H1 (cell line): ENCODE results near the gene ZNF764. TPM values are rescaled to one million over a fixed set of nuclear protein-coding genes. Genes with fewer than 3 reads are reported as not detected.

Experiments used
- CTCF ChIA-PET: fragments of 300-600 bp; sonication (Branson Sonifier 250); formaldehyde crosslinking; loops from one replicate; lab custom pipeline; 2021; ENCODE audit not compliant: partially characterized antibody; lab: Charles Lee
- POLR2A ChIA-PET: fragments of 300-600 bp; sonication (Branson Sonifier 250); formaldehyde crosslinking; loops from one replicate; lab custom pipeline; 2021; ENCODE audit warnings: inconsistent platforms; ENCODE audit not compliant: partially characterized antibody; lab: Charles Lee
- DNase-seq, 2 experiments: peaks; one replicate each; pipeline versions ENCODE4 v3.0.0 to v3.0.0-alpha.2; 2010 to 2022; ENCODE audit warnings: low spot score in 2 of 2, low read depth in 1 of 2, mixed read lengths in 1 of 2
- FAIRE-seq: peaks from 2 replicates; lab custom pipeline; 2011; peaks lifted over from hg19 to GRCh38; lab: Jason Lieb, UNC
- H2AFZ ChIP-seq: 2 replicates; pipeline ENCODE4 v1.8.1; 2012; ENCODE audit warnings: low read length, inconsistent platforms
- H2AK5ac ChIP-seq: 2 replicates; pipeline ENCODE4 v1.6.1; 2013; ENCODE audit warnings: low read depth, low read length
- H2BK120ac ChIP-seq: replicated peaks from 2 replicates; pipeline ENCODE3; 2013; ENCODE audit warnings: low read depth, low read length, inconsistent platforms
- H2BK12ac ChIP-seq: 2 replicates; pipeline ENCODE4 v1.6.1; 2013; ENCODE audit warnings: low read depth, low read length
- H2BK15ac ChIP-seq: 2 replicates; pipeline ENCODE4 v1.6.1; 2013; ENCODE audit warnings: low read length
- H2BK20ac ChIP-seq: 2 replicates; pipeline ENCODE4 v1.6.1; 2013; ENCODE audit warnings: low read length
- H2BK5ac ChIP-seq: 2 replicates; pipeline ENCODE4 v1.6.1; 2013; ENCODE audit warnings: low read depth, low read length
- H3K14ac ChIP-seq: 2 replicates; pipeline ENCODE4 v1.6.1; 2013; ENCODE audit warnings: inconsistent platforms; ENCODE audit not compliant: insufficient read length
- H3K18ac ChIP-seq: 2 replicates; pipeline ENCODE4 v1.6.1; 2013; ENCODE audit warnings: low read length; ENCODE audit errors: extremely low read depth
- H3K23ac ChIP-seq: 2 replicates; pipeline ENCODE4 v1.6.1; 2013; ENCODE audit warnings: inconsistent platforms; ENCODE audit not compliant: insufficient read length
- H3K23me2 ChIP-seq: 2 replicates; pipeline ENCODE4 v1.6.1; 2013; ENCODE audit warnings: low read depth, low read length
- H3K27ac ChIP-seq: 2 replicates; pipeline ENCODE4 v1.6.1; 2011; ENCODE audit warnings: low read depth, low read length, inconsistent platforms
- H3K27me3 ChIP-seq, 4 experiments: replicated peaks in 1 of 4; 1 replicate in 1 of 4; 2 replicates in 3 of 4; pipeline versions ENCODE4 v1.6.1 to v1.8.1; 2011 to 2013; ENCODE audit warnings: low read length in 3 of 4, mild to moderate bottlenecking in 3 of 4, inconsistent platforms in 2 of 4, mixed read lengths in 2 of 4, moderate library complexity in 1 of 4; ENCODE audit not compliant: control insufficient read depth in 3 of 4, insufficient read depth in 3 of 4; ENCODE audit errors: extremely low read depth in 1 of 4
- H3K36me3 ChIP-seq, 4 experiments: 2 replicates each; pipeline versions ENCODE4 v1.6.1 to v1.8.1; 2011 to 2013; ENCODE audit warnings: mild to moderate bottlenecking in 4 of 4, low read length in 3 of 4, moderate library complexity in 2 of 4, control low read depth in 1 of 4, inconsistent platforms in 1 of 4; ENCODE audit not compliant: insufficient read depth in 4 of 4, control insufficient read depth in 2 of 4
- H3K4ac ChIP-seq: replicated peaks from 2 replicates; pipeline ENCODE3; 2013; ENCODE audit warnings: low read length, low read depth, mixed read lengths, inconsistent platforms; ENCODE audit not compliant: insufficient read length
- H3K4me1 ChIP-seq, 4 experiments: replicated peaks in 1 of 4; 1 replicate in 1 of 4; 2 replicates in 3 of 4; pipeline versions ENCODE4 v1.6.1 to v1.8.1; 2011 to 2013; ENCODE audit warnings: low read length in 3 of 4, inconsistent platforms in 2 of 4, mixed read lengths in 1 of 4; ENCODE audit not compliant: insufficient read depth in 4 of 4, control insufficient read depth in 3 of 4
- H3K4me2 ChIP-seq, 2 experiments: 2 replicates each; pipeline versions ENCODE4 v1.6.1 to v1.8.1; 2011 to 2013; ENCODE audit warnings: low read depth in 2 of 2, low read length in 2 of 2, control low read depth in 1 of 2, inconsistent platforms in 1 of 2, mild to moderate bottlenecking in 1 of 2; ENCODE audit not compliant: insufficient read depth in 1 of 2
- H3K4me3 ChIP-seq, 4 experiments: fragments of 200-600, 300-600 bp in 1 of 4; sonication (generic), shearing (Covaris generic), sonication (Bioruptor Twin) in 1 of 4; 2 replicates each; pipeline versions ENCODE4 v1.5.1 to v1.8.1; 2011 to 2016; ENCODE audit warnings: low read length in 4 of 4, low read depth in 3 of 4, control low read depth in 2 of 4, inconsistent platforms in 2 of 4, mild to moderate bottlenecking in 2 of 4, mixed read lengths in 1 of 4, moderate library complexity in 1 of 4; ENCODE audit not compliant: insufficient read depth in 2 of 4; ENCODE audit errors: extremely low read depth in 1 of 4
- H3K56ac ChIP-seq: replicated peaks from 2 replicates; pipeline ENCODE3; 2013; ENCODE audit warnings: low read depth, mild to moderate bottlenecking, mixed read lengths, low read length, inconsistent platforms; ENCODE audit not compliant: insufficient read length
- H3K79me1 ChIP-seq: 2 replicates; pipeline ENCODE4 v1.6.1; 2013; ENCODE audit warnings: low read depth, low read length, control low read depth
- H3K79me2 ChIP-seq, 2 experiments: 2 replicates each; pipeline versions ENCODE4 v1.6.1 to v1.8.1; 2012 to 2013; ENCODE audit warnings: low read length in 2 of 2, mild to moderate bottlenecking in 2 of 2, inconsistent platforms in 1 of 2; ENCODE audit not compliant: insufficient read depth in 2 of 2, control insufficient read depth in 1 of 2
- H3K9ac ChIP-seq, 4 experiments: replicated peaks in 1 of 4; 1 replicate in 1 of 4; 2 replicates in 3 of 4; pipeline versions ENCODE4 v1.6.1 to v1.8.1; 2011 to 2013; ENCODE audit warnings: low read depth in 3 of 4, low read length in 3 of 4, control low read depth in 2 of 4, mild to moderate bottlenecking in 2 of 4, moderate library complexity in 2 of 4, inconsistent platforms in 1 of 4; ENCODE audit errors: extremely low read depth in 1 of 4
- H3K9me3 ChIP-seq, 2 experiments: 2 replicates each; pipeline versions ENCODE4 v1.6.1 to v1.8.1; 2012 to 2013; ENCODE audit warnings: mild to moderate bottlenecking in 2 of 2, moderate library complexity in 2 of 2, control low read depth in 1 of 2, inconsistent platforms in 1 of 2, low read depth in 1 of 2, low read length in 1 of 2, mixed read lengths in 1 of 2; ENCODE audit not compliant: insufficient read depth in 2 of 2
- H4K20me1 ChIP-seq, 2 experiments: replicated peaks in 1 of 2; 2 replicates each; pipeline versions ENCODE3 to v1.8.1; 2011 to 2013; ENCODE audit warnings: inconsistent platforms in 2 of 2, low read length in 2 of 2, mild to moderate bottlenecking in 1 of 2; ENCODE audit not compliant: insufficient read depth in 2 of 2, control insufficient read depth in 1 of 2
- H4K5ac ChIP-seq: 2 replicates; pipeline ENCODE4 v1.6.1; 2013; ENCODE audit warnings: low read length, low read depth, mixed read lengths, inconsistent platforms; ENCODE audit not compliant: insufficient read length
- H4K8ac ChIP-seq: 2 replicates; pipeline ENCODE4 v1.8.0; 2013; ENCODE audit warnings: mild to moderate bottlenecking, moderate library complexity, low read length, inconsistent platforms; ENCODE audit not compliant: insufficient read depth; ENCODE audit errors: extremely low read depth
- H4K91ac ChIP-seq: replicated peaks from 2 replicates; pipeline ENCODE3; 2013; ENCODE audit warnings: low read length, mixed read lengths, inconsistent platforms; ENCODE audit not compliant: insufficient read length
- BRCA1 ChIP-seq: IDR thresholded peaks from 2 replicates; pipeline ENCODE4 v1.6.1; 2012; ENCODE audit warnings: low read depth, low read length, improper control_type of control experiment
- KDM4A ChIP-seq: IDR thresholded peaks from one replicate; pipeline ENCODE4 v1.7.1; 2012; ENCODE audit warnings: low read depth, mild to moderate bottlenecking, moderate library complexity, low read length, inconsistent platforms; ENCODE audit not compliant: severe bottlenecking
- POLR2A ChIP-seq, 2 experiments: IDR thresholded peaks; 1 replicate in 1 of 2; 2 replicates in 1 of 2; pipeline ENCODE4 v1.6.1; 2011; ENCODE audit warnings: low read depth in 2 of 2, low read length in 2 of 2, mild to moderate bottlenecking in 2 of 2; ENCODE audit errors: control extremely low read depth in 1 of 2
- POU5F1 ChIP-seq: IDR thresholded peaks from 2 replicates; pipeline ENCODE4 v1.6.1; 2011; ENCODE audit warnings: low read depth, mild to moderate bottlenecking, low read length, moderate library complexity
- SAP30 ChIP-seq: fragments of 300-600 bp; sonication (generic); IDR thresholded peaks from 2 replicates; pipeline ENCODE4 v1.7.1; 2012; ENCODE audit warnings: low read length, moderate library complexity, mild to moderate bottlenecking, inconsistent platforms; ENCODE audit not compliant: insufficient read depth, insufficient replicate concordance
- WGBS, 2 experiments: shearing (Covaris generic) in 1 of 2; methylation state at CpG; one replicate each; pipeline versions ENCODE4 v1.1.6 to v1.1.7; 2013 to 2015; ENCODE audit warnings: low lambda C conversion rate in 2 of 2, mixed read lengths in 2 of 2, inconsistent platforms in 1 of 2, low coverage in 1 of 2, missing lambda C conversion rate in 1 of 2; ENCODE audit not compliant: insufficient replicate concordance in 2 of 2, insufficient coverage in 1 of 2, insufficient read length in 1 of 2; ENCODE audit errors: extremely low coverage in 1 of 2, missing lambda C conversion rate in 1 of 2; 5-methylcytosine and 5-hydroxymethylcytosine counted together
- polyA plus RNA-seq, 7 experiments: library from polyadenylated mRNA; depleted of rRNA in 3 of 7; stranded (reverse) in 5 of 7; unstranded in 2 of 7; fragments of >200 nt in 5 of 7; fragments of 200-250 nt in 2 of 7; gene quantifications; 1 replicate in 5 of 7; 2 replicates in 1 of 7; 4 replicates in 1 of 7; pipeline versions ENCODE4 v1.2.1 to v1.2.3, GENCODE V29; 2011 to 2013; ENCODE audit warnings: missing spikeins in 2 of 7, mixed read lengths in 2 of 7
- total RNA-seq: library from RNA; stranded (reverse); fragmentation: NEBNext Ultra II Directional; extraction: Animal tissue kit (Norgen Biotek cat#: 25700); gene quantifications from 2 replicates; pipeline ENCODE4 v1.2.1, GENCODE V29; 2021

Gene ZNF764
- total and polyA plus RNA-seq, 2 of the 8 experiments (the other 6 are each of a cell fraction or from before 2014, with no cell fraction given) = 5.7 to 7.7 TPM

DNA sequence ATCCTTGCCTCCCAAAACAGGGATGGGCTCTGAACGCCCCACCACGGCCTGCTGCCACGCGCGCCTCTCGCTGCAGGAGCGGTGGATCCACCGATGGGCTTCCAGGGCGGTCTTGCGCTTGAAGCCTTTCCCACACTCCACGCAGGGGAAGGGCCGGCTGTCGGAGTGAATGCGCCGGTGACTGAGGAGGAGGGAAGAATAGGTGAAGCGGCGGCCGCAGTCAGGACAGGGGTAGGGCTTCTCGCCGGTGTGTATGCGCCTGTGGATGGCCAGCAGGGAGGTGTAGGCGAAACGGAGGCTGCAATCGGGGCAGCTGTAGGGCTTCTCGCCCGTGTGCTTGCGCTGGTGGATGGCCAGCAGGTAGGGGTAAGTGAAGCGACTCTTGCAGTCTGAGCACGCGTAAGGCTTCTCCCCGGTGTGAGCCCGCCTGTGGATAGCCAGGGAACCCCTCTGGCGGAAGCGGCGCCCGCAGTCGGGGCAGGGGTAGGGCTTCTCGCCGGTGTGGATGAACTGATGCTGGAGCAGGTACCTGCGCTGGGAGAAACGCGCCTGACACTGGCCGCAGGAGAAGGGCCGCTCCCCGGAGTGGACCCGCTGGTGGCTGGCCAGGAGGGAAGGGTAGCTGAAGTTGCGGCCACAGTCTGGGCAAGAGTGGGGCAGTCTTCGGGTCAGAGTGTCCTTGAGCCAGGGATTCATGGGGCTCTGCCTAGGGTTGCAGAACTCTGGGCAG is 24.6 kb upstream of the ZNF764 start:
- Histone ChIP-seq H3K23ac (no peak overlapping the region), H3K4me2 (no peak overlapping the region), H4K20me1 (peaks cover 0 to 3% of the 10 kb centered on the region in 2 experiments), H4K8ac (no peak overlapping the region), H2BK20ac (no peak overlapping the region), H3K9me3 (no peaks in the 10 kb centered on the region), H2AFZ (no peak overlapping the region), H2BK12ac (no peak overlapping the region), H3K79me1 (peaks cover 9% of the 10 kb centered on the region), H3K79me2 (peaks cover 0 to 8% of the 10 kb centered on the region in 2 experiments; a peak in 2 of 4 replicates), H3K18ac (no peak overlapping the region), H3K56ac (no peak overlapping the region), H2BK15ac (no peak overlapping the region), H3K14ac (no peak overlapping the region), H3K36me3 (peaks cover 8 to 25% (median 14%) of the 10 kb centered on the region in 4 experiments; a peak in 7 of 8 replicates), H3K23me2 (peaks cover 7% of the 10 kb centered on the region; the same call in 1 of the 2 replicates), H3K4ac (no peak overlapping the region), H4K91ac (no peak overlapping the region), H4K5ac (no peak overlapping the region), H3K27me3 (no peaks in the 10 kb centered on the region), H3K4me3 (no peak overlapping the region), H3K9ac (no peak overlapping the region), H3K4me1 (no peaks in the 10 kb centered on the region; a peak in 3 of 7 replicates), H2BK5ac (no peak overlapping the region; the same call in 1 of the 2 replicates), H2BK120ac (no peak overlapping the region), H3K27ac (no peak overlapping the region), H2AK5ac (no peak overlapping the region)
- 96% methylated on average over 47 of the region's 48 CpGs; no CpG with 5 or more reads in 1 of the 2 experiments for WGBS, 2 experiments
- CTCF ChIA-PET = interaction anchor here (0.7 to 1.5 kb wide), 6 partner anchors 13 to 154 kb away, joined by 3 to 5 read pairs (median 3); no protein-coding TSS in a partner anchor
- POLR2A ChIA-PET = interaction anchor here (0.8 to 5.9 kb wide), 7 partner anchors 7 to 48 kb away, joined by 3 to 45 read pairs (median 8); partner anchors contain the start of genes ZNF688 and ZNF747
- FAIRE-seq = no peak
- no peak for DNase-seq
- no peak for TF ChIP-seq POLR2A (IDR thresholded peaks at IDR 0.05; ENCODE audit: control extremely low read depth in 1 of 2, low read depth in 2 of 2, low read length in 2 of 2)
- no peak for TF ChIP-seq BRCA1
- no peak for TF ChIP-seq SAP30
- TF ChIP-seq POU5F1 = no peak
- no peak for TF ChIP-seq KDM4A
